ENCODE data around the gene FAM181B. TPM values are rescaled to one million over a fixed set of nuclear protein-coding genes. Genes with fewer than 3 reads are reported as not detected.

The FAM181B gene
- total and polyA plus RNA-seq, 2 of the 13 experiments (the other 11 are each of a cell fraction or from before 2014, with no cell fraction given): not detected

- TF ChIP-seq NFE2L2 (IDR thresholded peaks at IDR 0.05; ENCODE audit: low read length) (no peak), GTF3A (CRISPR knock-in tag; conservative IDR thresholded peaks at IDR 0.05) (no peak), PRMT3 (CRISPR knock-in tag; IDR thresholded peaks at IDR 0.05; ENCODE audit: borderline replicate concordance, low read depth) (no peak), FOSL2 (CRISPR knock-in tag; IDR thresholded peaks at IDR 0.05) (no peak), CERS6 (CRISPR knock-in tag; IDR thresholded peaks at IDR 0.05) (no peak), ETS1 (CRISPR knock-in tag; IDR thresholded peaks at IDR 0.05) (no peak), ZNF160 (CRISPR knock-in tag; IDR thresholded peaks at IDR 0.05) (no peak), HMG20B (CRISPR knock-in tag; conservative IDR thresholded peaks at IDR 0.05) (no peak), PHF20 (CRISPR knock-in tag; IDR thresholded peaks at IDR 0.05) (no peak), ETV6 (CRISPR knock-in tag; conservative IDR thresholded peaks at IDR 0.05) (no peak), ZNF253 (CRISPR knock-in tag; IDR thresholded peaks at IDR 0.05; ENCODE audit: borderline replicate concordance) (no peak), ZNF652 (CRISPR knock-in tag; IDR thresholded peaks at IDR 0.05; ENCODE audit: borderline replicate concordance, low read depth) (no peak), NFAT5 (CRISPR knock-in tag; IDR thresholded peaks at IDR 0.05) (no peak), HDAC1 (CRISPR knock-in tag; IDR thresholded peaks at IDR 0.05) (no peak), CHD4 (IDR thresholded peaks at IDR 0.05; ENCODE audit: borderline replicate concordance, low read length) (no peak)
- TF ChIP-seq, protein P1, sequence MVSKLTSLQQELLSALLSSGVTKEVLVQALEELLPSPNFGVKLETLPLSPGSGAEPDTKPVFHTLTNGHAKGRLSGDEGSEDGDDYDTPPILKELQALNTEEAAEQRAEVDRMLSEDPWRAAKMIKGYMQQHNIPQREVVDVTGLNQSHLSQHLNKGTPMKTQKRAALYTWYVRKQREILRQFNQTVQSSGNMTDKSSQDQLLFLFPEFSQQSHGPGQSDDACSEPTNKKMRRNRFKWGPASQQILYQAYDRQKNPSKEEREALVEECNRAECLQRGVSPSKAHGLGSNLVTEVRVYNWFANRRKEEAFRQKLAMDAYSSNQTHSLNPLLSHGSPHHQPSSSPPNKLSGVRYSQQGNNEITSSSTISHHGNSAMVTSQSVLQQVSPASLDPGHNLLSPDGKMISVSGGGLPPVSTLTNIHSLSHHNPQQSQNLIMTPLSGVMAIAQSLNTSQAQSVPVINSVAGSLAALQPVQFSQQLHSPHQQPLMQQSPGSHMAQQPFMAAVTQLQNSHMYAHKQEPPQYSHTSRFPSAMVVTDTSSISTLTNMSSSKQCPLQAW (CRISPR knock-in tag; IDR thresholded peaks at IDR 0.05): no peak
- no peaks in the 10 kb centered on the region for H3K4me1 ChIP-seq (ENCODE audit: insufficient read depth, low read length)
- H3K4me3 ChIP-seq (replicated peaks in 1 of 3; ENCODE audit: insufficient read depth in 1 of 3, low read depth in 2 of 3, low read length in 3 of 3): no peak overlapping the region
- ChIA-PET POLR2A (no interaction called here), CTCF (ENCODE audit: low intra/inter-chr PET ratio, low total read pairs) (interaction anchor here (1.7 to 2.6 kb wide), 2 partner anchors 145 to 1101 kb away, joined by 5 to 21 read pairs; no protein-coding TSS in a partner anchor)
- H3K36me3 ChIP-seq (replicated peaks in 1 of 2; ENCODE audit: control insufficient read depth in 1 of 2, insufficient read depth in 2 of 2, low read length in 2 of 2): no peaks in the 10 kb centered on the region
- no peaks in the 10 kb centered on the region for H3K9me3 ChIP-seq (ENCODE audit: low read length)
- no peak overlapping the region for H3K27ac ChIP-seq (ENCODE audit: extremely low read length, insufficient read depth, low read length)
- DNase-seq (ENCODE audit: low spot score) (no peak), ATAC-seq (no peak), FAIRE-seq (no peak)
- no peak overlapping the region for H3K9ac ChIP-seq (ENCODE audit: insufficient read depth, low read depth, low read length)
- H4K20me1 ChIP-seq (ENCODE audit: insufficient read depth, low read length): no peaks in the 10 kb centered on the region
- H2AFZ ChIP-seq (ENCODE audit: low read length): no peak overlapping the region
- in situ Hi-C loops (cut with HindIII; ENCODE audit: extremely low pct_ligation_motif_present, low pct_unique_long_range_greater_than_20kb) (loop anchor here (25.0 kb wide), 1 partner anchor 1093 kb away; no protein-coding TSS in a partner anchor), intact Hi-C loops (cut with micrococcal nuclease; ENCODE audit: unreplicated experiment) (loop anchor here (1.0 kb wide), 2 partner anchors 145 to 1101 kb away; no protein-coding TSS in a partner anchor)
- H3K79me2 ChIP-seq (ENCODE audit: insufficient read depth, low read length): no peaks in the 10 kb centered on the region
- peaks cover 0 to 18% of the 10 kb centered on the region in 2 experiments; a peak in 3 of 5 replicates for H3K27me3 ChIP-seq (ENCODE audit: control insufficient read depth in 1 of 2, insufficient read depth in 2 of 2, low read length in 2 of 2)
- no TSS peak for BruUV-seq (replicated peaks)
- no peak overlapping the region for H3K4me2 ChIP-seq (ENCODE audit: low read depth, low read length)
- WGBS (ENCODE audit: low lambda C conversion rate): 3% methylated on average over 3 of the region's 3 CpGs
These were observed 14.8 kb downstream of the FAM181B start for GRCh38 chr11:82718821-82719220.

All from HepG2 (cell line).